Measurements from ENCODE around the gene WIPF2.

DNA sequence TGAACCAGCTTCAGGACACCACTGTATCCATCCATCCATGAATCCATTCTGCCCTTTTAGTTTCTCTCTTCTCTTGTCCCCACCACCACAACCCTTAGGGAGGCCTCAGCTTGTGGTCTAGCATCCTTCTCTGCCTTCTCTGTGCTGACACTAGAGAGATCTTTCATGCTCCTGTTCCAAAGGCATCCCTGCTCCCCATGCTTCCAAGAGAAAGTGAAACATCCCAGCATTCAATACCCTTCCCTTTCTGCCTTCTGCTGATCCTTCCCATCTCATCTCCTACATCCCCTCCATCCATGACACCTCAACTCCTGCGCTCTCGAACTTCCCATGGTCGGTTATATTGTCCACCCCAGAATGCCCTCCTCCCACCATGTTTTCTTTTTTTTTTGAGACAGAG is 31.9 kb upstream of the WIPF2 start:
- TF ChIP-seq, protein P1, sequence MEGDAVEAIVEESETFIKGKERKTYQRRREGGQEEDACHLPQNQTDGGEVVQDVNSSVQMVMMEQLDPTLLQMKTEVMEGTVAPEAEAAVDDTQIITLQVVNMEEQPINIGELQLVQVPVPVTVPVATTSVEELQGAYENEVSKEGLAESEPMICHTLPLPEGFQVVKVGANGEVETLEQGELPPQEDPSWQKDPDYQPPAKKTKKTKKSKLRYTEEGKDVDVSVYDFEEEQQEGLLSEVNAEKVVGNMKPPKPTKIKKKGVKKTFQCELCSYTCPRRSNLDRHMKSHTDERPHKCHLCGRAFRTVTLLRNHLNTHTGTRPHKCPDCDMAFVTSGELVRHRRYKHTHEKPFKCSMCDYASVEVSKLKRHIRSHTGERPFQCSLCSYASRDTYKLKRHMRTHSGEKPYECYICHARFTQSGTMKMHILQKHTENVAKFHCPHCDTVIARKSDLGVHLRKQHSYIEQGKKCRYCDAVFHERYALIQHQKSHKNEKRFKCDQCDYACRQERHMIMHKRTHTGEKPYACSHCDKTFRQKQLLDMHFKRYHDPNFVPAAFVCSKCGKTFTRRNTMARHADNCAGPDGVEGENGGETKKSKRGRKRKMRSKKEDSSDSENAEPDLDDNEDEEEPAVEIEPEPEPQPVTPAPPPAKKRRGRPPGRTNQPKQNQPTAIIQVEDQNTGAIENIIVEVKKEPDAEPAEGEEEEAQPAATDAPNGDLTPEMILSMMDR (IDR thresholded peaks at IDR 0.05 in 2 of 3, conservative IDR thresholded peaks at IDR 0.05 in 1 of 3; ENCODE audit: borderline replicate concordance in 1 of 3, insufficient read depth in 1 of 3, low read depth in 2 of 3, low read length in 2 of 3) = no peak
- TF ChIP-seq CEBPB (IDR thresholded peaks at IDR 0.05; ENCODE audit: low read depth) (no peak), EZH2phosphoT487 (IDR thresholded peaks at IDR 0.05; ENCODE audit: borderline replicate concordance) (no peak), TCF7L2 (IDR thresholded peaks at IDR 0.05; ENCODE audit: borderline replicate concordance, extremely low read depth, insufficient read depth, insufficient read length) (no peak), ELF1 (IDR thresholded peaks at IDR 0.05; ENCODE audit: borderline replicate concordance, low read depth) (no peak), POLR2A (IDR thresholded peaks at IDR 0.05; ENCODE audit: borderline replicate concordance, extremely low read depth, insufficient read depth, insufficient read length) (no peak), EZH2 (IDR thresholded peaks at IDR 0.05) (no peak), RAD21 (IDR thresholded peaks at IDR 0.05; ENCODE audit: low read depth) (no peak), JUND (IDR thresholded peaks at IDR 0.05) (no peak), SRF (IDR thresholded peaks at IDR 0.05; ENCODE audit: low read depth) (no peak)
- TF ChIP-seq, protein P2, sequence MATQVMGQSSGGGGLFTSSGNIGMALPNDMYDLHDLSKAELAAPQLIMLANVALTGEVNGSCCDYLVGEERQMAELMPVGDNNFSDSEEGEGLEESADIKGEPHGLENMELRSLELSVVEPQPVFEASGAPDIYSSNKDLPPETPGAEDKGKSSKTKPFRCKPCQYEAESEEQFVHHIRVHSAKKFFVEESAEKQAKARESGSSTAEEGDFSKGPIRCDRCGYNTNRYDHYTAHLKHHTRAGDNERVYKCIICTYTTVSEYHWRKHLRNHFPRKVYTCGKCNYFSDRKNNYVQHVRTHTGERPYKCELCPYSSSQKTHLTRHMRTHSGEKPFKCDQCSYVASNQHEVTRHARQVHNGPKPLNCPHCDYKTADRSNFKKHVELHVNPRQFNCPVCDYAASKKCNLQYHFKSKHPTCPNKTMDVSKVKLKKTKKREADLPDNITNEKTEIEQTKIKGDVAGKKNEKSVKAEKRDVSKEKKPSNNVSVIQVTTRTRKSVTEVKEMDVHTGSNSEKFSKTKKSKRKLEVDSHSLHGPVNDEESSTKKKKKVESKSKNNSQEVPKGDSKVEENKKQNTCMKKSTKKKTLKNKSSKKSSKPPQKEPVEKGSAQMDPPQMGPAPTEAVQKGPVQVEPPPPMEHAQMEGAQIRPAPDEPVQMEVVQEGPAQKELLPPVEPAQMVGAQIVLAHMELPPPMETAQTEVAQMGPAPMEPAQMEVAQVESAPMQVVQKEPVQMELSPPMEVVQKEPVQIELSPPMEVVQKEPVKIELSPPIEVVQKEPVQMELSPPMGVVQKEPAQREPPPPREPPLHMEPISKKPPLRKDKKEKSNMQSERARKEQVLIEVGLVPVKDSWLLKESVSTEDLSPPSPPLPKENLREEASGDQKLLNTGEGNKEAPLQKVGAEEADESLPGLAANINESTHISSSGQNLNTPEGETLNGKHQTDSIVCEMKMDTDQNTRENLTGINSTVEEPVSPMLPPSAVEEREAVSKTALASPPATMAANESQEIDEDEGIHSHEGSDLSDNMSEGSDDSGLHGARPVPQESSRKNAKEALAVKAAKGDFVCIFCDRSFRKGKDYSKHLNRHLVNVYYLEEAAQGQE (IDR thresholded peaks at IDR 0.05; ENCODE audit: low read depth) = no peak

All from HCT116 (cell line).